Esophagus squamous epithelium (tissue), 5 donors: Measurements from ENCODE around the gene TFAP2C. TPM values are rescaled to one million over a fixed set of nuclear protein-coding genes. Genes with fewer than 3 reads are reported as not detected.
"Not testable (repeated sequence)": the region's sequence is repeated elsewhere in the genome, so short reads cannot be mapped to it uniquely, and the experiment has no call there.

Source experiments
- DNase-seq: peaks from one replicate; lab custom pipeline; 2025; lab: John Stamatoyannopoulos, UW
- H3K27ac ChIP-seq, 4 donors: fragments of 200-600 bp; sonication (generic); one replicate each; pipeline ENCODE4 v1.5.1; 2016 to 2019; ENCODE audit warnings: mild to moderate bottlenecking in 1 of 4
- H3K27me3 ChIP-seq, 4 donors: fragments of 200-600 bp; sonication (generic); 1 replicate in 3 of 4; 2 replicates in 1 of 4; pipeline versions ENCODE4 v1.5.1 to v1.6.0; 2017 to 2021; ENCODE audit warnings: antibody characterized with exemption in 1 of 4
- H3K36me3 ChIP-seq, 3 donors: fragments of 200-600 bp; sonication (generic); one replicate each; pipeline ENCODE4 v1.5.1; 2016 to 2019
- H3K4me1 ChIP-seq, 3 donors: fragments of 200-600 bp; sonication (generic); one replicate each; pipeline ENCODE4 v1.5.1; 2017 to 2019
- H3K4me3 ChIP-seq, 4 donors: fragments of 200-600 bp; sonication (generic); 1 replicate in 3 of 4; 2 replicates in 1 of 4; pipeline ENCODE4 v1.5.1; 2016 to 2019; ENCODE audit warnings: mild to moderate bottlenecking in 2 of 4, moderate library complexity in 1 of 4
- H3K9me3 ChIP-seq, 3 donors: fragments of 200-600 bp; sonication (generic); one replicate each; pipeline ENCODE4 v1.5.1; 2016 to 2019
- CTCF ChIP-seq, 6 experiments: fragments of 450-650 bp in 4 of 6; fragments of 200-600 bp in 2 of 6; sonication (generic) in 2 of 6; IDR thresholded peaks; one replicate each; pipeline ENCODE4 v1.5.1; 2016 to 2019; ENCODE audit warnings: antibody characterized with exemption in 6 of 6, mild to moderate bottlenecking in 4 of 6, moderate library complexity in 4 of 6
- POLR2A ChIP-seq, 4 donors: fragments of 450-650 bp; IDR thresholded peaks; one replicate each; pipeline ENCODE4 v1.6.1; 2017; ENCODE audit warnings: antibody characterized with exemption in 4 of 4, mild to moderate bottlenecking in 4 of 4, moderate library complexity in 3 of 4
- WGBS, 2 donors: methylation state at CpG; one replicate each; pipeline ENCODE4 v1.1.5; 2018; 5-methylcytosine and 5-hydroxymethylcytosine counted together
- intact Hi-C: fragments of 100-400 bp; cut with DNase I; formaldehyde crosslinking; loops from one replicate; pipeline ENCODE4 v1.15.0; 2022
- total RNA-seq, 4 donors: library from RNA; depleted of rRNA; stranded (reverse); fragments of >200 nt; gene quantifications; one replicate each; pipeline ENCODE4 v1.1.0, GENCODE V29; 2016
- donor health status: DM: yes; HTN: yes; CAD: no.

Gene TFAP2C
- total RNA-seq, 4 donors from 2014 or later, result 25.9 to 34.8 (median 31.8) TPM

- no peak for DNase-seq
- peaks cover 0 to 7% (median 0%) of the 10 kb centered on the region in 3 donors for H3K4me1 ChIP-seq
- H3K27ac ChIP-seq, result no peak overlapping the region
- no peak overlapping the region for H3K4me3 ChIP-seq
- 19 to 34% methylated on average over 7 of the region's 7 CpGs for WGBS, 2 donors
- no peaks in the 10 kb centered on the region for H3K9me3 ChIP-seq
- TF ChIP-seq CTCF (IDR thresholded peaks at IDR 0.05) (no peak), POLR2A (IDR thresholded peaks at IDR 0.05) (no peak)
- no peaks in the 10 kb centered on the region for H3K27me3 ChIP-seq
- intact Hi-C loops, result no loop called here
- H3K36me3 ChIP-seq, result no peaks in the 10 kb centered on the region
These were observed 27.5 kb downstream of the TFAP2C start for GRCh38 chr20:56656632-56657031.

- peaks cover 0 to 5% (median 0%) of the 10 kb centered on the region in 3 donors for H3K4me1 ChIP-seq
- H3K27ac ChIP-seq, result no peak overlapping the region
- intact Hi-C loops, result no loop called here
- no peaks in the 10 kb centered on the region for H3K9me3 ChIP-seq
- no peak overlapping the region for H3K4me3 ChIP-seq
- no peaks in the 10 kb centered on the region for H3K36me3 ChIP-seq
- WGBS, 2 donors, result 66 to 71% methylated on average over 7 to 9 of the region's 9 CpGs
- DNase-seq, result no peak
- TF ChIP-seq CTCF (IDR thresholded peaks at IDR 0.05), result no peak
- TF ChIP-seq POLR2A (IDR thresholded peaks at IDR 0.05), result no peak
- no peaks in the 10 kb centered on the region for H3K27me3 ChIP-seq
These were observed 28.8 kb downstream of the TFAP2C start for GRCh38 chr20:56657879-56658278.

GRCh38 chr20:56658341-56658947 is 29.3 kb downstream of the TFAP2C start:
- H3K4me3 ChIP-seq, DNase-seq, H3K27me3 ChIP-seq, H3K27ac ChIP-seq, H3K4me1 ChIP-seq, H3K9me3 ChIP-seq, intact Hi-C loops, H3K36me3 ChIP-seq: not testable (repeated sequence)
- WGBS, 2 donors, result 83 to 86% methylated on average over 8 of the region's 8 CpGs

GRCh38 chr20:56663660-56664059 is 34.6 kb downstream of the TFAP2C start:
- TF ChIP-seq CTCF (IDR thresholded peaks at IDR 0.05) (no peak), POLR2A (IDR thresholded peaks at IDR 0.05) (no peak)
- WGBS, 2 donors, result 91 to 96% methylated on average over 5 of the region's 9 CpGs
- Histone ChIP-seq H3K27ac (no peak overlapping the region), H3K4me1 (no peaks in the 10 kb centered on the region), H3K36me3 (no peaks in the 10 kb centered on the region), H3K9me3 (no peaks in the 10 kb centered on the region), H3K4me3 (no peak overlapping the region), H3K27me3 (no peaks in the 10 kb centered on the region)
- no peak for DNase-seq
- intact Hi-C loops, result no loop called here

- intact Hi-C loops, result no loop called here
- Histone ChIP-seq H3K36me3 (no peaks in the 10 kb centered on the region), H3K4me1 (no peaks in the 10 kb centered on the region), H3K4me3 (no peak overlapping the region), H3K27me3 (no peaks in the 10 kb centered on the region), H3K27ac (no peak overlapping the region), H3K9me3 (no peaks in the 10 kb centered on the region)
- no peak for TF ChIP-seq POLR2A (IDR thresholded peaks at IDR 0.05)
- no peak for TF ChIP-seq CTCF (IDR thresholded peaks at IDR 0.05)
- no peak for DNase-seq
- WGBS, 2 donors, result 75% methylated on average over 1 of the region's 1 CpG; no CpG with 5 or more reads in 1 of the 2 donors
These were observed 35.7 kb downstream of the TFAP2C start for GRCh38 chr20:56664796-56665195.

- 71 to 72% methylated on average over 7 to 9 of the region's 12 CpGs for WGBS, 2 donors
- Histone ChIP-seq H3K4me3 (no peak overlapping the region), H3K27me3 (no peaks in the 10 kb centered on the region), H3K36me3 (no peaks in the 10 kb centered on the region), H3K4me1 (no peaks in the 10 kb centered on the region), H3K27ac (no peak overlapping the region), H3K9me3 (no peaks in the 10 kb centered on the region)
- intact Hi-C loops, result no loop called here
- DNase-seq, result no peak
- TF ChIP-seq CTCF (IDR thresholded peaks at IDR 0.05), result no peak
- TF ChIP-seq POLR2A (IDR thresholded peaks at IDR 0.05), result no peak
These were observed 36.7 kb downstream of the TFAP2C start for GRCh38 chr20:56665806-56666205.
